Type B pancreatic cell (in vitro differentiated cells): ENCODE measurements around the gene ASIC3. TPM values are rescaled to one million over a fixed set of nuclear protein-coding genes. Genes with fewer than 3 reads are reported as not detected.

ENCODE experiments used
- DNase-seq: peaks from one replicate; pipeline ENCODE4 v3.0.0; 2021; ENCODE audit warnings: mixed read lengths; ENCODE audit not compliant: unreplicated experiment; ENCODE audit errors: extremely low spot score
- H3K27ac Mint-ChIP-seq: 2 replicates; pipeline ENCODE4 v1.8.0; 2021; ENCODE audit warnings: mild to moderate bottlenecking, mixed read lengths
- H3K27me3 Mint-ChIP-seq: 2 replicates; pipeline ENCODE4 v1.8.0; 2021; ENCODE audit warnings: mixed read lengths
- H3K36me3 Mint-ChIP-seq: 2 replicates; pipeline ENCODE4 v1.8.0; 2021; ENCODE audit warnings: mixed read lengths
- H3K4me1 Mint-ChIP-seq: one replicate; pipeline ENCODE4 v1.8.0; 2021; ENCODE audit warnings: mixed read lengths; ENCODE audit not compliant: unreplicated experiment
- H3K4me3 Mint-ChIP-seq: 2 replicates; pipeline ENCODE4 v1.8.0; 2021; ENCODE audit warnings: mild to moderate bottlenecking, mixed read lengths
- H3K9me3 Mint-ChIP-seq: 2 replicates; pipeline ENCODE4 v1.8.0; 2021; ENCODE audit warnings: mixed read lengths
- total RNA-seq: library from RNA; stranded (reverse); gene quantifications from 2 replicates; pipeline ENCODE4 v1.2.1, GENCODE V29; 2021; ENCODE audit warnings: low replicate concordance
- TF ChIP-seq, protein P1 (sequence below): fragments of 200-600 bp; sonication (generic); conservative IDR thresholded peaks from 2 replicates; pipeline ENCODE4 v1.5.0; 2021; ENCODE audit warnings: antibody characterized with exemption, mild to moderate bottlenecking

ASIC3 gene
- total RNA-seq, 1 donor from 2014 or later = 4.4 TPM

DNA sequence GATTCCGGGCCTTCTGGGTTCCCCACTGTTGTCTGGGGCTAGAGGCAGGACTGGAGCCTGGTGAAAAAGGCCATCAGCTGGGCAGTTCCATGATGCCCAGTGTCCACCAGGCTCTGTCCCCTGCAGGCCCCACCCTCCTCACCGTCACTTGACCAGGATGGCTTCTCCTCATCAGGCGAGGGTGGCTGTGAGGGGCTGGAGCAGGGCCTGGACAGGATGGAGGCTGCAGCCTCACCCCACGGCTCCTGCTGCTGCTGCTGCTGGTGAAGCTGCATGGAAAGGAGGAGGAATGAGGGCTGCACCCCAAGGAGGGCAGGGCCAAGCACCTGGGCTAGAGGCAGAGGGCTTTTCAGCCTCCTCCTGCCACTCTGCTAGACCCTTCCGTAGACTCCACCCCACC, 32.4 kb upstream of the ASIC3 start:
- H3K4me1 Mint-ChIP-seq = peaks cover 32% of the 10 kb centered on the region
- peaks cover 70% of the 10 kb centered on the region for H3K27me3 Mint-ChIP-seq
- TF ChIP-seq, protein P1, sequence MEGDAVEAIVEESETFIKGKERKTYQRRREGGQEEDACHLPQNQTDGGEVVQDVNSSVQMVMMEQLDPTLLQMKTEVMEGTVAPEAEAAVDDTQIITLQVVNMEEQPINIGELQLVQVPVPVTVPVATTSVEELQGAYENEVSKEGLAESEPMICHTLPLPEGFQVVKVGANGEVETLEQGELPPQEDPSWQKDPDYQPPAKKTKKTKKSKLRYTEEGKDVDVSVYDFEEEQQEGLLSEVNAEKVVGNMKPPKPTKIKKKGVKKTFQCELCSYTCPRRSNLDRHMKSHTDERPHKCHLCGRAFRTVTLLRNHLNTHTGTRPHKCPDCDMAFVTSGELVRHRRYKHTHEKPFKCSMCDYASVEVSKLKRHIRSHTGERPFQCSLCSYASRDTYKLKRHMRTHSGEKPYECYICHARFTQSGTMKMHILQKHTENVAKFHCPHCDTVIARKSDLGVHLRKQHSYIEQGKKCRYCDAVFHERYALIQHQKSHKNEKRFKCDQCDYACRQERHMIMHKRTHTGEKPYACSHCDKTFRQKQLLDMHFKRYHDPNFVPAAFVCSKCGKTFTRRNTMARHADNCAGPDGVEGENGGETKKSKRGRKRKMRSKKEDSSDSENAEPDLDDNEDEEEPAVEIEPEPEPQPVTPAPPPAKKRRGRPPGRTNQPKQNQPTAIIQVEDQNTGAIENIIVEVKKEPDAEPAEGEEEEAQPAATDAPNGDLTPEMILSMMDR = no peak
- H3K27ac Mint-ChIP-seq = no peak overlapping the region
- DNase-seq = no peak
- no peaks in the 10 kb centered on the region for H3K9me3 Mint-ChIP-seq
- no peaks in the 10 kb centered on the region for H3K36me3 Mint-ChIP-seq
- H3K4me3 Mint-ChIP-seq = no peak overlapping the region

DNA sequence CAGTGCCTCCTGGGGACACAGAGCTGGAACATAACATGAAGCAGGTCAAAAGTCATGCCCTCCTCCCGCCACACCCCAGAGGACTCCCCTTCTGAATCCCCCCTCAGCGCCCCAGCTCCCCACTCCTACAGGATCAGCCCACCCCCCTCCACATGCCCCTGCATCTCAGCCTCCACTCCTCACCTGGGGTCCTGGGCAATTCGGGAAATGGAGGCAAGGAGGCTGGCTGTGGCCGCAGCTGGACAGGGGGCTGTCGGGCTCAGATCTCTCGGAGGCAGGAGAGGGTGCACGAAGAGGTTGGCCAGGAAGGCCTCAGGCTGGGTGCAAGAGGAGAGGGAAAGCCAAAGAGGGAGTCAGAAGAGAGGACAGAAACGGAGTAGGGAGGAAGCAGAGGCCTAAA, 31.8 kb upstream of the ASIC3 start:
- Mint-ChIP-seq H3K4me1 (peaks cover 30% of the 10 kb centered on the region), H3K4me3 (peak overlapping the region; percentile 20), H3K36me3 (no peaks in the 10 kb centered on the region), H3K9me3 (no peaks in the 10 kb centered on the region), H3K27ac (no peak overlapping the region), H3K27me3 (peaks cover 73% of the 10 kb centered on the region)
- TF ChIP-seq, protein P1 = no peak
- DNase-seq = no peak

DNA sequence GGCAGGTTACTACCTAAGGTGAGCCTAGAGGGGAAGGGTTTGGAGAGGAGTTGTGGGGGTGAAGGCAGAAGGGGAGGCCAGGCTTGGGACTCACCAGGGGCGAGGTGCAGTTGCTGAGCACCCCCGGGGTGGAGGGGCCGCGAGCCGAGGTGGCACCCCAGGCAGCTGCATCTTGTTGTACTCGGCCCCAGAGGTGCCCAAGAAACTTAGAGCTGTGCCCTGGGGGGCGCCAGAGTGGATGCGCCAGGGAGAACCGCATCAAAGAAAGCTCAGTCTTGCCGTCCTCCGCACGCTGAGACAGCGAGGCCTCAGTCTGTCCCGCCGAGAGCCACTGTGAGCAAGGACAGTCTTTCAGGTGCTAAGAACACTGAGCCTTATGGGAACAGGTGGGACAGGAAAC, 31.4 kb upstream of the ASIC3 start:
- no peak for DNase-seq
- Mint-ChIP-seq H3K4me1 (peaks cover 28% of the 10 kb centered on the region), H3K27me3 (peaks cover 72% of the 10 kb centered on the region), H3K27ac (no peak overlapping the region), H3K36me3 (no peaks in the 10 kb centered on the region), H3K4me3 (peak overlapping the region; percentile 83), H3K9me3 (no peaks in the 10 kb centered on the region)
- TF ChIP-seq, protein P1 = no peak

DNA sequence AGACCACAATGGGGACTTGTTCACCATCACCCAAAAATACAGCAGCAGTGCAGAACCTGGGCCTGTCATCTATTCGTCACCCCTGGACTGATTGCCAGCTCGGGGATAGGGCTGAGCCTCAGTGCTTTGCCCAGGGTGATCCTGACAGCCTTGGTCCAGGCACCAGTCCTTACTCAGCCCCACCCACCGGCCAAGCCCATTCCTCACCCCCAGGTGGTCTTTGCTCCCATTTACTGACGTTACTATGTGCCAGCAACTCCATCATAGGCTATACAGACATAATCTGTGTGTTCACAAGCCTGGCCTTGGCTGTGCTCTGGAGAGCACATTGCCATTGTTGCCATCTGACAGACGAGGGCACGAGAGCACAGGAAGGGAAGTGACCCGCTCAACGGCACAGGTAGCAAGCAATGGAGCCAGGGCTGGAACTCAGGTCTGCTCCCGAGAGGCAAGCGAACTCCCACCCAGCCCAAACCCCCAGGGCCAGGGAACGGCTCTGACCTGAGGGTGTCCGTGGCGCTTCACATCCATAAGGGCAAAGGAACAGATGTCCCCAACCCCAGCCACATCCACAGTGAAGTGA, 30.9 kb upstream of the ASIC3 start:
- TF ChIP-seq, protein P1 = no peak
- H3K36me3 Mint-ChIP-seq = no peaks in the 10 kb centered on the region
- peaks cover 68% of the 10 kb centered on the region for H3K27me3 Mint-ChIP-seq
- H3K9me3 Mint-ChIP-seq = no peaks in the 10 kb centered on the region
- H3K4me3 Mint-ChIP-seq = peak overlapping the region; percentile 83
- H3K4me1 Mint-ChIP-seq = peaks cover 22% of the 10 kb centered on the region
- DNase-seq = no peak
- peak overlapping the region; percentile 63 for H3K27ac Mint-ChIP-seq

DNA sequence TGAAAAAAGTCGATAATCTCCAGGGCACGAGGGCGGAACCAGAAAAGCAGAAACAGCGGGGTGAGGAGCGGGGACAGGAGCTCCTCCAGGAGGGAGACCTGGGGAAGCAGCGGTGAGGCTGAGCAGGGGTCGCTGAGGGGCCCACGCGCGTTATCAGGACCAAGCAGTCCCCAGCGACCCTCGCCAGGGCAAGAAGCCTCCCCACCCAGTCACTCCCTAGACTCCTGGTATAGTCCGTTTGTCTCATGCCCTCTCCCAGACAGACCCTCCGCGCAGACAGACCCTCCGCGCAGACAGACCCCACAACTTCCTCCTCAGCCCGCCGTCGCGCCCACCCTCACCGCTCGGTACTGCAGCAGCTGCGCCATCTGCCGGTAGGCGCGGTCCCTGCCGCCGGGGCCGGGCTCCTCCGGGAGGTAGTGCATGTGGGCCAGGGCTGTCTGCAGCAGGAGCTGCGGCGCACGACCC, 30.3 kb upstream of the ASIC3 start:
- Mint-ChIP-seq H3K27me3 (peaks cover 66% of the 10 kb centered on the region), H3K27ac (peak overlapping the region; percentile 63), H3K4me3 (peak overlapping the region; percentile 83), H3K4me1 (peaks cover 17% of the 10 kb centered on the region), H3K36me3 (no peaks in the 10 kb centered on the region), H3K9me3 (no peaks in the 10 kb centered on the region)
- TF ChIP-seq, protein P1 = peak; percentile 99
- peak; percentile 92 for DNase-seq
